Suprapubic skin (tissue), 4 donors: ENCODE data around the gene DUSP6. TPM values are rescaled to one million over a fixed set of nuclear protein-coding genes. Genes with fewer than 3 reads are reported as not detected.

Source experiments
- DNase-seq, 2 donors: peaks; one replicate each; pipeline ENCODE4 v3.0.0-alpha.2; 2019; ENCODE audit warnings: low spot score in 2 of 2
- H3K27ac ChIP-seq: fragments of 200-600 bp; sonication (generic); one replicate; pipeline ENCODE4 v1.5.1; 2019
- H3K27me3 ChIP-seq: fragments of 200-600 bp; sonication (generic); one replicate; pipeline ENCODE4 v1.5.1; 2019
- H3K36me3 ChIP-seq: fragments of 200-600 bp; sonication (generic); one replicate; pipeline ENCODE4 v1.5.1; 2019
- H3K4me1 ChIP-seq: fragments of 200-600 bp; sonication (generic); one replicate; pipeline ENCODE4 v1.5.1; 2019
- H3K4me3 ChIP-seq: fragments of 200-600 bp; sonication (generic); one replicate; pipeline ENCODE4 v1.5.1; 2019; ENCODE audit warnings: mild to moderate bottlenecking
- H3K9me3 ChIP-seq: fragments of 200-600 bp; sonication (generic); one replicate; pipeline ENCODE4 v1.5.1; 2019
- EP300 ChIP-seq: sonication (generic); formaldehyde crosslinking; IDR thresholded peaks from one replicate; pipeline ENCODE4 v1.6.1; 2017; ENCODE audit warnings: antibody characterized with exemption
- POLR2A ChIP-seq, 2 donors: fragments of 450-650 bp; IDR thresholded peaks; one replicate each; pipeline ENCODE4 v1.6.1; 2017; ENCODE audit warnings: antibody characterized with exemption in 2 of 2, mild to moderate bottlenecking in 2 of 2, moderate library complexity in 2 of 2
- POLR2AphosphoS5 ChIP-seq, 3 donors: sonication (generic); formaldehyde crosslinking; IDR thresholded peaks; one replicate each; pipeline ENCODE4 v1.6.1; 2017; ENCODE audit warnings: antibody characterized with exemption in 3 of 3
- WGBS: methylation state at CpG from one replicate; pipeline ENCODE4 v1.1.5; 2018; 5-methylcytosine and 5-hydroxymethylcytosine counted together
- total RNA-seq, 4 donors: library from RNA; depleted of rRNA; stranded (reverse); fragments of >200 nt; gene quantifications; one replicate each; pipeline ENCODE4 v1.1.0, GENCODE V29; 2016
- TF ChIP-seq, protein P1 (sequence below), 2 donors: fragments of 200-600 bp in 1 of 2; fragments of 450-650 bp in 1 of 2; sonication (generic) in 1 of 2; IDR thresholded peaks; one replicate each; pipeline ENCODE4 v1.5.1; 2016 to 2019; ENCODE audit warnings: antibody characterized with exemption in 2 of 2, mild to moderate bottlenecking in 1 of 2, moderate library complexity in 1 of 2

The DUSP6 gene
- total RNA-seq, 4 donors from 2014 or later, result 50.8 to 69.2 (median 59.7) TPM

DNA sequence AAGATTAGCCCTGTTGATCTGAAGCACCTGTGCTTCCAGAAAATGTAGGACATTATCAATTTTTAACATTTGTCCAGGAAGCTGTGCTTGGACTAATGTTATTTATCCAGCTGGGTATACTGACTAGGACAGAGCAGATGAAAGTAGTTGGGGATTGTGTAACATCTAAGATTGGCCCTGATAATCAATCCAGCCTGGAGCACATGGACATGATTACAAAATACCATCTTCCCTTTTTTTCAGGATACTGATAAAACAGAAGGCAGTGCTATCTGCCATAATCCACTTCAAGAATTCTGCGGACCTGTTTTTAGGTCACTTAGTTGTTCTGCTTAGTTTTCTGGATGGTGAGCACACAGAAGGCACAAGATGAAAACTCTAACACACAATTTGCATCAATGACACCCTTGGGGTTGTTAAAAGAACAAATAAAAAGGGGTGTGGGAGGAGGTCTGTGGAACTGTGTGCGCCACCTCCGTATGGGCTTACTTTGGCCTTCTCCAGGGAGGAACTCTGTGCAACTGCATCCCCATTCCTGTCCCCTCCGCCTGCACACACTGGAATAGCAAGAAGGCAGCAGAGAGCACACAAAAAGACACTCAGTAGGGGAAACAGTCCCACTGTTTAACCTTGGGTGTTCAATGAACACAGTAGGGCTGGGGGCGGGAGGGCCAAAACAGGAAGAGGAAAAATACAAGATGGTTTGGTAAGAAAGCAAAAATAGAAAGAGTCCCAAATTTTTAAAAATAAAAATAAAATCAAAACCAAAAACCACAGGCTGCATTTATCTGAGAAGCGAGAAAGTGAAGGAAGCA, 31.1 kb upstream of the DUSP6 start:
- no peaks in the 10 kb centered on the region for H3K27me3 ChIP-seq
- 42% methylated on average over 6 of the region's 6 CpGs for WGBS
- H3K4me3 ChIP-seq, result peak overlapping the region; percentile 10
- no peaks in the 10 kb centered on the region for H3K9me3 ChIP-seq
- no peaks in the 10 kb centered on the region for H3K36me3 ChIP-seq
- peaks cover 33% of the 10 kb centered on the region for H3K4me1 ChIP-seq
- DNase-seq, result no peak
- peak overlapping the region; percentile 73 for H3K27ac ChIP-seq
- TF ChIP-seq POLR2AphosphoS5 (IDR thresholded peaks at IDR 0.05) (no peak), POLR2A (IDR thresholded peaks at IDR 0.05) (no peak), EP300 (no peak)
- TF ChIP-seq, protein P1, sequence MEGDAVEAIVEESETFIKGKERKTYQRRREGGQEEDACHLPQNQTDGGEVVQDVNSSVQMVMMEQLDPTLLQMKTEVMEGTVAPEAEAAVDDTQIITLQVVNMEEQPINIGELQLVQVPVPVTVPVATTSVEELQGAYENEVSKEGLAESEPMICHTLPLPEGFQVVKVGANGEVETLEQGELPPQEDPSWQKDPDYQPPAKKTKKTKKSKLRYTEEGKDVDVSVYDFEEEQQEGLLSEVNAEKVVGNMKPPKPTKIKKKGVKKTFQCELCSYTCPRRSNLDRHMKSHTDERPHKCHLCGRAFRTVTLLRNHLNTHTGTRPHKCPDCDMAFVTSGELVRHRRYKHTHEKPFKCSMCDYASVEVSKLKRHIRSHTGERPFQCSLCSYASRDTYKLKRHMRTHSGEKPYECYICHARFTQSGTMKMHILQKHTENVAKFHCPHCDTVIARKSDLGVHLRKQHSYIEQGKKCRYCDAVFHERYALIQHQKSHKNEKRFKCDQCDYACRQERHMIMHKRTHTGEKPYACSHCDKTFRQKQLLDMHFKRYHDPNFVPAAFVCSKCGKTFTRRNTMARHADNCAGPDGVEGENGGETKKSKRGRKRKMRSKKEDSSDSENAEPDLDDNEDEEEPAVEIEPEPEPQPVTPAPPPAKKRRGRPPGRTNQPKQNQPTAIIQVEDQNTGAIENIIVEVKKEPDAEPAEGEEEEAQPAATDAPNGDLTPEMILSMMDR (IDR thresholded peaks at IDR 0.05), result no peak

DNA sequence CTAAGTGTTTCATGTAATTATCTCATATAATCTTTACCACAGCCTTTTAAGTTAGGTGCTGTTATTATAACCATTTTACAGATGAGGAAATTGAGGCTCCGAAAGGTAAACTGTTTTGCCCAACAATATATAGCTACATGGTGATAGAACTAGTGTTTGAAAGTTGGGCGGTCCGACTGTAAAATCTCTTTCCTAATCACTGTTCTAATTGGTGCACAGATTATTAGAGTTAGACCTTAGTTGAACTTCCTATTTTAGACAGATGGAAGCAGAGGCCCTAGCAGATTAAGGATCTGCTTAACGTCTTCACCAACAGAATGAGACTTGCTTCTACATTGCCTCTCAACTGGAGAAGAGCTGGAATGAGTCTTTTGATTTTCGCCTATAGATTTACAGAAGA, 30.0 kb upstream of the DUSP6 start:
- H3K27ac ChIP-seq, result no peak overlapping the region
- no peaks in the 10 kb centered on the region for H3K9me3 ChIP-seq
- TF ChIP-seq EP300 (no peak), POLR2AphosphoS5 (IDR thresholded peaks at IDR 0.05) (no peak), POLR2A (IDR thresholded peaks at IDR 0.05) (no peak)
- TF ChIP-seq, protein P1 (IDR thresholded peaks at IDR 0.05), result no peak
- peaks cover 33% of the 10 kb centered on the region for H3K4me1 ChIP-seq
- 66% methylated on average over 5 of the region's 5 CpGs for WGBS
- DNase-seq, result no peak
- no peak overlapping the region for H3K4me3 ChIP-seq
- H3K27me3 ChIP-seq, result no peaks in the 10 kb centered on the region
- no peaks in the 10 kb centered on the region for H3K36me3 ChIP-seq

DNA sequence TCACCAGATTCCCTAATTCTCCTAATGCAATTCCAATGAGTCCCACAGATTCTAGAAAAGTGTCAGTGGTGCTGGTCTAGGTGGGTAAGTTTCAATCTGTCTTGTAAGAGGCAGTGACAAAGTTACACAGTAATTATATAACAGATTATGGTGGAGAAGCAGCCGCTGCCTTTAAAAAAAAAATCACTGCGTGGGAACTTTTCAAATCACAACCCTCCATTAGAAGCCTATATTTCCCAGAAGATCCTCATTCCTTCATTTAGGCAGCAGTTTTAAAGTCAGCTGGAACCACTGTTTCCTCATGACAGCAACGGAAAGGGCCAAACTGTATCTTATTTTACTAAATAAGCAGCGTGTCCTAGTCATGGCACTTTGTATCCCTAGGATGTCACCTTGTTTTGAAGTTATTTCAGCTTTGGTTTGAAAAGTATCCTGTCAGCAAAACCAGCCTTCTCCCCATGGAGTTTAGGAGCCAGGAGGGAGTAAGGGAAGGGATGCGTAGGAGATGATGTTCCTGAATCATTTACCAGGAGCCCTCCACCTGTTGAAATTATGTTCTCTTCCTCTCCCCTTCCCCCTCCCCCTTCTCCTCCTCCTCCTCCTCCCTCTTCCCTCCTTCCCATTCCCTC, 27.7 kb upstream of the DUSP6 start:
- H3K4me3 ChIP-seq, result no peak overlapping the region
- WGBS, result 90% methylated on average over 5 of the region's 5 CpGs

DNA sequence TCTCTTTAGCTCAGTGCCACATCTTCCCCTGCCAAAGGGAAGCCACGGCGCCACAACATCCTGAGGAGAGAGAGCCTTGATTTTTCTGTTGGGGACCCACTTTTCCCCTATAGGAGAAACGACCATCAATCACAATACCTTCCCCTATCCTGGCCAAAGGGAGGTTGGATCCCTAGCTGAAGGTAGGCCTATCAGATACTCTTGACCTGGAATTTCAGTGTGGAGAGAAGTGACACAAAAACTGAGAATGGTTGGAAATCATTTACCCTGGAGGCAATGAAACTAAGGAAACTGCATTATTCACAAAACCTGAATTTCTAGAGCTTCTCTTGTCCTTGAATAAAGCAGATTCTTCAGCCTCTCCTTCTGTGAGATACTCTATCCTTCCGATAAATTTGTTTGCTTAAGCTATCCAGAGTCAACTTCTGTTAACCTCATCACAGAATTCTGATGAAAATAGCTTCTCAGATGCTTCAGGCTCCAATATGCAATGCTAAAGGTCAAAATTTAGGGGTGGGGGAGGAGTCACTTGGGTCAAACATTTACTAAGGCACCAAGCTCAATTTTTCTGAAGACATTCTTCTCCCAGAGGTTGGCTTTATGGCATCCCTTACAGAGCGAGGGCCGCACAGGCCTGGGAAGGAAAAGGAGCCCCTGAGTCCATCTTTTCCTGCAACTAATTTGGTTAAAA, 27.0 kb upstream of the DUSP6 start:
- TF ChIP-seq POLR2AphosphoS5 (IDR thresholded peaks at IDR 0.05) (no peak), EP300 (no peak), POLR2A (IDR thresholded peaks at IDR 0.05) (no peak)
- TF ChIP-seq, protein P1 (IDR thresholded peaks at IDR 0.05), result no peak
- Histone ChIP-seq H3K27me3 (no peaks in the 10 kb centered on the region), H3K9me3 (no peaks in the 10 kb centered on the region), H3K4me1 (peaks cover 26% of the 10 kb centered on the region), H3K4me3 (no peak overlapping the region), H3K36me3 (no peaks in the 10 kb centered on the region), H3K27ac (no peak overlapping the region)
- 90% methylated on average over 6 of the region's 6 CpGs for WGBS
- no peak for DNase-seq

More for the DNA sequence above, 27.7 kb upstream of the DUSP6 start:
- Histone ChIP-seq H3K36me3 (no peaks in the 10 kb centered on the region), H3K27ac (no peak overlapping the region), H3K9me3 (no peaks in the 10 kb centered on the region), H3K4me1 (peaks cover 27% of the 10 kb centered on the region), H3K27me3 (no peaks in the 10 kb centered on the region)
- DNase-seq, result no peak
- TF ChIP-seq, protein P1 (IDR thresholded peaks at IDR 0.05), result no peak
- TF ChIP-seq EP300, result no peak
- TF ChIP-seq POLR2AphosphoS5 (IDR thresholded peaks at IDR 0.05), result no peak
- no peak for TF ChIP-seq POLR2A (IDR thresholded peaks at IDR 0.05)

DNA sequence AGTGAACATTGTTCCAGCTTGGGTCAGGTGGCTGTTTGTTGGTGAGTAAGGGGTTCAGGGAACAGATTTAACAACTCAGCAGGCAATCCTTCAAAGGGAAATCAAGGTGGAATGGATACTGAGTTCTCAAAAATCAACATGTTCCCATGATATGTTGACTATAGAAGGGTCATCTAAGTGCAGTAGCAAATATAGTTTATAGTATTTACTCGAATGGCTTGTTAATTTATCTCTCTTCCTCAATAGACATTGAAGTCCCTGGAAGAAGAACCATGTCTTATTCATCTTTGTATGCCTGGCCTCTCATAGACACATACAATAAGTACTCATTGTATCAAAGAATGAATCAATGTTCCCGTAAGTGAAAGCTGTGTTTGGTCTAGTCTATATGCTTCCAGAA, 24.5 kb upstream of the DUSP6 start:
- TF ChIP-seq EP300 (no peak), POLR2A (IDR thresholded peaks at IDR 0.05) (no peak)
- TF ChIP-seq, protein P1 (IDR thresholded peaks at IDR 0.05), result no peak
- WGBS, result 94% methylated on average over 2 of the region's 2 CpGs
- Histone ChIP-seq H3K27me3 (no peaks in the 10 kb centered on the region), H3K4me1 (peaks cover 19% of the 10 kb centered on the region), H3K4me3 (no peak overlapping the region), H3K27ac (no peak overlapping the region), H3K9me3 (no peaks in the 10 kb centered on the region), H3K36me3 (no peaks in the 10 kb centered on the region)
- no peak for DNase-seq
